ENCODE data around the gene FBXO44.

The FBXO44 gene

DNA sequence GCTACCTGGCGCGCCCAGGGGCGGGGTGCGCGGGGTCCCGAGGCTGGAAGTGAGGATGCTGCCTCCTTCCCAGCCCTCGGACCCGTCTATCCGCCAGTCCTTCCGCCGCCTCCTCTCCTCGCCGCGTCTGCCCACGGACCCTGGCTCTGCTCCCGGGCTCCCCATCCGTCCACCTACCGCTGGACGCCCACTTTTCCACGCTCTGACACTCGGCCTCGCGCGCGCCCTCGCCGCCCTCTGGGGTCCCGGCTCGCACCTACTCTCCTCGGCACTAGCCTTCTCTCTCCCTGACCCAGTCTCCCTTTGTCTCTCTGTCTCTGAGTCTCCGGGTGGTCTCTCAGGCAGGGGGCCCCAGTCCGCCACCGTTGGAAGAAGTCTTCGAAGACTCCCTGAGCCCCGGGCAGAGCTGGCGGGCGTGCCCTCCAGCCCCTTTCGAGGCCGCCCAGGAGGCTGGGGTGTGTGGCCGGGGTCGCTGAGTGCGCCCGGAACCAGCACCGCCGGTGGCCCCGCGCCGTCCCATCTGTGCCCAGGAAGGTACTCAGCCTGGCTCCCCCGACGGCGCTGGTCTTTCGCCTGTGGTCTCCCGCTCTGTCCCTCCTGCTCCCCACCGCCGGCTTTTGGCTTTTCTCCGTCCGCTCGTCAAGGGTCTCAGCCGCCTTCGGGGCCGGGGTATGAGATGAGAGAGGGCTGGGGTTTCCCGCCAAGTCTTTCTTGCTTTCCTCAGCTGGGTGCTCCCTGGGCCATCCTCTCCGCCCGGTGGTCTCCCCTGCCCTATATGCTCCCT, 37.4 kb downstream of the FBXO44 start:
- no peak overlapping the region for H3K4me3 ChIP-seq (ENCODE audit: low read length)
- no peak overlapping the region for H3K4me2 ChIP-seq (ENCODE audit: low read length)
- H3K36me3 ChIP-seq (replicated peaks; ENCODE audit: low read depth, low read length): no peaks in the 10 kb centered on the region
- no peak overlapping the region for H3K27ac ChIP-seq (ENCODE audit: low read length)
- no peaks in the 10 kb centered on the region for H3K4me1 ChIP-seq (ENCODE audit: low read length)
- H3K9ac ChIP-seq (ENCODE audit: low read length): no peak overlapping the region
- H4K20me1 ChIP-seq (ENCODE audit: insufficient read depth, low read length): no peaks in the 10 kb centered on the region
- TF ChIP-seq, protein P1, sequence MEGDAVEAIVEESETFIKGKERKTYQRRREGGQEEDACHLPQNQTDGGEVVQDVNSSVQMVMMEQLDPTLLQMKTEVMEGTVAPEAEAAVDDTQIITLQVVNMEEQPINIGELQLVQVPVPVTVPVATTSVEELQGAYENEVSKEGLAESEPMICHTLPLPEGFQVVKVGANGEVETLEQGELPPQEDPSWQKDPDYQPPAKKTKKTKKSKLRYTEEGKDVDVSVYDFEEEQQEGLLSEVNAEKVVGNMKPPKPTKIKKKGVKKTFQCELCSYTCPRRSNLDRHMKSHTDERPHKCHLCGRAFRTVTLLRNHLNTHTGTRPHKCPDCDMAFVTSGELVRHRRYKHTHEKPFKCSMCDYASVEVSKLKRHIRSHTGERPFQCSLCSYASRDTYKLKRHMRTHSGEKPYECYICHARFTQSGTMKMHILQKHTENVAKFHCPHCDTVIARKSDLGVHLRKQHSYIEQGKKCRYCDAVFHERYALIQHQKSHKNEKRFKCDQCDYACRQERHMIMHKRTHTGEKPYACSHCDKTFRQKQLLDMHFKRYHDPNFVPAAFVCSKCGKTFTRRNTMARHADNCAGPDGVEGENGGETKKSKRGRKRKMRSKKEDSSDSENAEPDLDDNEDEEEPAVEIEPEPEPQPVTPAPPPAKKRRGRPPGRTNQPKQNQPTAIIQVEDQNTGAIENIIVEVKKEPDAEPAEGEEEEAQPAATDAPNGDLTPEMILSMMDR (IDR thresholded peaks at IDR 0.05; ENCODE audit: low read depth, low read length): no peak
- no peak for TF ChIP-seq EZH2phosphoT487 (IDR thresholded peaks at IDR 0.05; ENCODE audit: low read depth)
- H2AFZ ChIP-seq (ENCODE audit: low read depth, low read length): no peak overlapping the region
- no peaks in the 10 kb centered on the region for H3K27me3 ChIP-seq (ENCODE audit: low read depth, low read length)
- H3K9me3 ChIP-seq (ENCODE audit: insufficient read depth, low read length): no peaks in the 10 kb centered on the region
- H3K79me2 ChIP-seq (ENCODE audit: low read length): no peaks in the 10 kb centered on the region

DNA sequence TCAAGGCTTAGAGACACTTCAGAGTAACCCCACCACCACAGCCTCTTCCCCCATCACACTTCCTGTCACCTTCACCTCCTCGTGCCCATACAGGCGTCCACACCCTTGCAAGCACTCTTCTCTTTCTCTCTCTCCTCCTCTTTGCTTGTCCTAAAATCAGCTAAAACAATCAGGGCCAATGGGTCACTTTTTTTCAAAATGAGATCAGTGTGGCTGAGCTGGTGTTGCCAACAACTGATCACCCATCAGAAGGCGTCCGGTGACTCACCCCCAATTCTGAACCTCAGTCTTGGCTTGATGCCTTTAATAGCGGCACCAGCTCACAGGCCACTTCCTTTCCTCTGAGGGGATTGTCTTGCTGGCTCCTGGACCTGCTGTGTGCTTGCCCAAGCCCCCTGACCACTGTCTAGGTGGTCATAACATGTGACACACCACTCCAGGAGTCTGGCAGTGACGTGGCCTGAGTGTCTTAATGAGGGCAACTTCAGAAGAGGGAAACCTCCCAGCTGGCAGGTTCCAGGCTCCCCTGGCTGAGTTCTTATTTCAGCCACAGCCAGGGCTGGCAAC, 38.4 kb downstream of the FBXO44 start:
- Histone ChIP-seq H2AFZ (ENCODE audit: low read depth, low read length) (no peak overlapping the region), H3K79me2 (ENCODE audit: low read length) (no peaks in the 10 kb centered on the region)
- TF ChIP-seq, protein P1 (IDR thresholded peaks at IDR 0.05; ENCODE audit: low read depth, low read length): no peak
- no peak for TF ChIP-seq EZH2phosphoT487 (IDR thresholded peaks at IDR 0.05; ENCODE audit: low read depth)

DNA sequence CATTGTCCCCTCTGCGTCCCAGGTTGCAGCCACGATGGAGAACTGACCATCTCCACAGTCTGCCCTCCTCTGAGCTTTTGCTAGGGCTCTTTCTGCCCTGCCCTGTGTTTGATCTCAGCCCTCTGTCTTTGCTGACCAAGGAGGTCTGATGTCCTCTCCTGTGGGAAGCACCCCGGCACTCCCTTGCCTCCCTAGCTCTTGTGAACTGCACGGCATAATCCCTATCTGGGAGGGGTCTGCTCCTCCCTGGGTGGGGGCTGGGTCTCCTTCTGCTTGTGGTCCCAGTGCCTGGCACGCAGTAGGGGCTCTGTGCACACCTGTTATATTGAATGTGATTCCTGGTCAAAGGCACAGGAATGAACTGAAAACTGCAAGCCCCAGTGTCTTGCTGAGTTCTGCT, 39.2 kb downstream of the FBXO44 start:
- Histone ChIP-seq H3K9ac (ENCODE audit: low read length) (no peak overlapping the region), H3K9me3 (ENCODE audit: insufficient read depth, low read length) (no peaks in the 10 kb centered on the region), H3K4me3 (ENCODE audit: low read length) (no peak overlapping the region), H4K20me1 (ENCODE audit: insufficient read depth, low read length) (no peaks in the 10 kb centered on the region), H3K27me3 (ENCODE audit: low read depth, low read length) (no peaks in the 10 kb centered on the region), H2AFZ (ENCODE audit: low read depth, low read length) (no peak overlapping the region), H3K36me3 (replicated peaks; ENCODE audit: low read depth, low read length) (no peaks in the 10 kb centered on the region), H3K79me2 (ENCODE audit: low read length) (no peaks in the 10 kb centered on the region), H3K27ac (ENCODE audit: low read length) (no peak overlapping the region), H3K4me2 (ENCODE audit: low read length) (no peak overlapping the region), H3K4me1 (ENCODE audit: low read length) (no peaks in the 10 kb centered on the region)
- TF ChIP-seq, protein P1 (IDR thresholded peaks at IDR 0.05; ENCODE audit: low read depth, low read length): no peak
- TF ChIP-seq EZH2phosphoT487 (IDR thresholded peaks at IDR 0.05; ENCODE audit: low read depth): no peak

More for the DNA sequence above, 38.4 kb downstream of the FBXO44 start:
- Histone ChIP-seq H3K4me1 (ENCODE audit: low read length) (no peaks in the 10 kb centered on the region), H3K27ac (ENCODE audit: low read length) (no peak overlapping the region), H3K27me3 (ENCODE audit: low read depth, low read length) (no peaks in the 10 kb centered on the region), H3K9ac (ENCODE audit: low read length) (no peak overlapping the region), H3K4me2 (ENCODE audit: low read length) (no peak overlapping the region), H3K4me3 (ENCODE audit: low read length) (no peak overlapping the region), H4K20me1 (ENCODE audit: insufficient read depth, low read length) (no peaks in the 10 kb centered on the region), H3K9me3 (ENCODE audit: insufficient read depth, low read length) (no peaks in the 10 kb centered on the region), H3K36me3 (replicated peaks; ENCODE audit: low read depth, low read length) (no peaks in the 10 kb centered on the region)

DNA sequence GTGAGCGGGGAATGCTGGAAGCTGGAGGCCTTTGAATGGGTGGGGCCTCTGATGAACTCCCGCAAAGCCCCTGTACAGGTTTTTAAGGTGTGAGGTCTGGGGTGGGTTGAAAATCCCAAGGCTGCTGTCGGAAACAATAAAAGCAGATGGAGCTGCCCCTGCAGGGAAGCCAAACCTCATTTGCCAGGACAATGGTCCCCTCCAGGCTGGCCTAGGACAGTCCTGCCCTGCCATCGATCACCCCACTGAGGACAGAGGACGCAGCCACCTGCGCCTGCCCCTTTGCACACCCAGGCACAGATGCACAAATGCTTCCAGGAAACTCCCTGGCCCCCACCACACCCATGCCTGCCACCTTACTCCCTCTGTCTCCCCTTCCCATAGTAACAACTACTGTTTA, 41.2 kb downstream of the FBXO44 start:
- Histone ChIP-seq H3K4me1 (ENCODE audit: low read length) (no peaks in the 10 kb centered on the region), H3K27me3 (ENCODE audit: low read depth, low read length) (no peaks in the 10 kb centered on the region), H3K79me2 (ENCODE audit: low read length) (no peaks in the 10 kb centered on the region), H3K9me3 (ENCODE audit: insufficient read depth, low read length) (no peaks in the 10 kb centered on the region), H3K27ac (ENCODE audit: low read length) (no peak overlapping the region), H4K20me1 (ENCODE audit: insufficient read depth, low read length) (no peaks in the 10 kb centered on the region), H3K9ac (ENCODE audit: low read length) (no peak overlapping the region), H3K4me2 (ENCODE audit: low read length) (no peak overlapping the region), H2AFZ (ENCODE audit: low read depth, low read length) (no peak overlapping the region), H3K36me3 (replicated peaks; ENCODE audit: low read depth, low read length) (no peaks in the 10 kb centered on the region), H3K4me3 (ENCODE audit: low read length) (no peak overlapping the region)
- TF ChIP-seq, protein P1 (IDR thresholded peaks at IDR 0.05; ENCODE audit: low read depth, low read length): no peak
- no peak for TF ChIP-seq EZH2phosphoT487 (IDR thresholded peaks at IDR 0.05; ENCODE audit: low read depth)
